Hematopoietic multipotent progenitor cell treated with erythropoietin and hydrocortisone succinate and interleukin-3 and kit ligand, for 15 days (in vitro differentiated cells): ENCODE results near the gene RPS6KA2.
"Not testable (repeated sequence)": the region's sequence is repeated elsewhere in the genome, so short reads cannot be mapped to it uniquely, and the experiment has no call there.

Experiments used
- DNase-seq: peaks from one replicate; pipeline ENCODE4 v3.0.0-alpha.2; 2015; ENCODE audit warnings: low spot score

Gene RPS6KA2

GRCh38 chr6:166366921-166367320 is 260.1 kb downstream of the RPS6KA2 start:
- no peak for DNase-seq

GRCh38 chr6:166365806-166366205 is 261.2 kb downstream of the RPS6KA2 start:
- no peak for DNase-seq

GRCh38 chr6:166365221-166365620 is 261.8 kb downstream of the RPS6KA2 start:
- no peak for DNase-seq

GRCh38 chr6:166364456-166364855 is 262.6 kb downstream of the RPS6KA2 start:
- no peak for DNase-seq

- DNase-seq, result not testable (repeated sequence)
Measured at GRCh38 chr6:166362427-166362826, 264.6 kb downstream of the RPS6KA2 start.

- no peak for DNase-seq
Measured at GRCh38 chr6:166361077-166361429, 266.0 kb downstream of the RPS6KA2 start.

GRCh38 chr6:166360243-166361076 is 266.6 kb downstream of the RPS6KA2 start:
- no peak for DNase-seq
